PC-9 (cell line): ENCODE data around the gene OR4F15.

Experiments
- EZH2 ChIP-seq: fragments of 200-600 bp; sonication (generic); IDR thresholded peaks from 2 replicates; pipeline ENCODE4 v1.8.0; 2017; ENCODE audit warnings: antibody characterized with exemption, low read depth
- TF ChIP-seq, protein P1 (sequence below): fragments of 200-600 bp; sonication (generic); conservative IDR thresholded peaks from 2 replicates; pipeline ENCODE4 v1.6.1; 2017; ENCODE audit warnings: mixed run types, antibody characterized with exemption, mild to moderate bottlenecking, moderate library complexity

- TF ChIP-seq, protein P1, sequence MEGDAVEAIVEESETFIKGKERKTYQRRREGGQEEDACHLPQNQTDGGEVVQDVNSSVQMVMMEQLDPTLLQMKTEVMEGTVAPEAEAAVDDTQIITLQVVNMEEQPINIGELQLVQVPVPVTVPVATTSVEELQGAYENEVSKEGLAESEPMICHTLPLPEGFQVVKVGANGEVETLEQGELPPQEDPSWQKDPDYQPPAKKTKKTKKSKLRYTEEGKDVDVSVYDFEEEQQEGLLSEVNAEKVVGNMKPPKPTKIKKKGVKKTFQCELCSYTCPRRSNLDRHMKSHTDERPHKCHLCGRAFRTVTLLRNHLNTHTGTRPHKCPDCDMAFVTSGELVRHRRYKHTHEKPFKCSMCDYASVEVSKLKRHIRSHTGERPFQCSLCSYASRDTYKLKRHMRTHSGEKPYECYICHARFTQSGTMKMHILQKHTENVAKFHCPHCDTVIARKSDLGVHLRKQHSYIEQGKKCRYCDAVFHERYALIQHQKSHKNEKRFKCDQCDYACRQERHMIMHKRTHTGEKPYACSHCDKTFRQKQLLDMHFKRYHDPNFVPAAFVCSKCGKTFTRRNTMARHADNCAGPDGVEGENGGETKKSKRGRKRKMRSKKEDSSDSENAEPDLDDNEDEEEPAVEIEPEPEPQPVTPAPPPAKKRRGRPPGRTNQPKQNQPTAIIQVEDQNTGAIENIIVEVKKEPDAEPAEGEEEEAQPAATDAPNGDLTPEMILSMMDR, result no peak
- no peak for TF ChIP-seq EZH2
Measured at GRCh38 chr15:101775136-101775535, 36.9 kb upstream of the OR4F15 start.
